ENCODE data around the gene TMEM222. TPM values are rescaled to one million over a fixed set of nuclear protein-coding genes. Genes with fewer than 3 reads are reported as not detected.
"Not testable (repeated sequence)": the region's sequence is repeated elsewhere in the genome, so short reads cannot be mapped to it uniquely, and the experiment has no call there.

TMEM222 gene
- total RNA-seq: 10 to 100 TPM; 24.8 to 27.0 TPM
- 20.7 to 46.7 reads per million in 2 donors for total RNA-seq

GRCh38 chr1:27321813-27322568 is at the start of gene TMEM222:
Gene TMEM222, plus strand, starts transcription at chr1:27322163. Its CDS starts 35 bp downstream, at chr1:27322198.
- peak; percentile 96 to 97 (median 96) for DNase-seq
- no peaks in the 10 kb centered on the region for H3K9me3 ChIP-seq (ENCODE audit: control insufficient read depth, low read length, poor library complexity, severe bottlenecking)
- Mint-ChIP-seq H3K4me3 (peak within 1 kb of the TSS; percentile 94), H3K27me3 (peaks cover 7% of the 10 kb centered on the region), H3K27ac (peak within 1 kb of the TSS; percentile 92), H3K4me1 (peaks cover 29% of the 10 kb centered on the region), H3K36me3 (ENCODE audit: low read depth) (no peaks in the 10 kb centered on the region)
- peak; percentile 97 for ATAC-seq

GRCh38 chr1:27274204-27274603 is 47.8 kb upstream of the TMEM222 start:
- Mint-ChIP-seq H3K36me3 (ENCODE audit: low read depth) (peaks cover 8% of the 10 kb centered on the region), H3K4me1 (peaks cover 13% of the 10 kb centered on the region), H3K4me3 (no peak overlapping the region), H3K27ac (peak overlapping the region; percentile 29), H3K27me3 (no peaks in the 10 kb centered on the region)
- no peak for DNase-seq
- no peaks in the 10 kb centered on the region for H3K9me3 ChIP-seq (ENCODE audit: control insufficient read depth, low read length, poor library complexity, severe bottlenecking)
- no peak for ATAC-seq

- no peak overlapping the region for H3K27ac Mint-ChIP-seq
Measured at GRCh38 chr1:27275696-27276095, 46.3 kb upstream of the TMEM222 start.

GRCh38 chr1:27284425-27285273 is 37.3 kb upstream of the TMEM222 start:
- Mint-ChIP-seq H3K4me3 (no peak overlapping the region), H3K4me1 (peaks cover 2% of the 10 kb centered on the region), H3K36me3 (ENCODE audit: low read depth) (peaks cover 6% of the 10 kb centered on the region), H3K27ac (no peak overlapping the region), H3K27me3 (no peaks in the 10 kb centered on the region)
- no peaks in the 10 kb centered on the region for H3K9me3 ChIP-seq (ENCODE audit: control insufficient read depth, low read length, poor library complexity, severe bottlenecking)
- DNase-seq (peak; percentile 62 to 84 (median 71)), ATAC-seq (peak; percentile 91)

More at GRCh38 chr1:27275696-27276095, 46.3 kb upstream of the TMEM222 start:
- ATAC-seq (no peak), DNase-seq (no peak)
- Mint-ChIP-seq H3K27me3 (no peaks in the 10 kb centered on the region), H3K36me3 (ENCODE audit: low read depth) (peaks cover 6% of the 10 kb centered on the region), H3K4me1 (peaks cover 11% of the 10 kb centered on the region), H3K4me3 (no peak overlapping the region)
- no peaks in the 10 kb centered on the region for H3K9me3 ChIP-seq (ENCODE audit: control insufficient read depth, low read length, poor library complexity, severe bottlenecking)

- H3K27me3 Mint-ChIP-seq: no peaks in the 10 kb centered on the region
- H3K4me3 Mint-ChIP-seq: no peak overlapping the region
- H3K4me1 Mint-ChIP-seq: peaks cover 2% of the 10 kb centered on the region
- no peaks in the 10 kb centered on the region for H3K9me3 ChIP-seq (ENCODE audit: control insufficient read depth, low read length, poor library complexity, severe bottlenecking)
- peaks cover 6% of the 10 kb centered on the region for H3K36me3 Mint-ChIP-seq (ENCODE audit: low read depth)
- ATAC-seq (no peak), DNase-seq (no peak)
- no peak overlapping the region for H3K27ac Mint-ChIP-seq
Measured at GRCh38 chr1:27285274-27285660, 36.7 kb upstream of the TMEM222 start.

GRCh38 chr1:27285821-27286220 is 36.1 kb upstream of the TMEM222 start:
- not testable (repeated sequence) for ATAC-seq; DNase-seq; H3K9me3 ChIP-seq (ENCODE audit: control insufficient read depth, low read length, poor library complexity, severe bottlenecking); H3K27me3 Mint-ChIP-seq; H3K27ac Mint-ChIP-seq; H3K4me3 Mint-ChIP-seq; H3K4me1 Mint-ChIP-seq; H3K36me3 Mint-ChIP-seq (ENCODE audit: low read depth)

GRCh38 chr1:27289125-27289524 is 32.8 kb upstream of the TMEM222 start:
- H3K27ac Mint-ChIP-seq; H3K9me3 ChIP-seq (ENCODE audit: control insufficient read depth, low read length, poor library complexity, severe bottlenecking); ATAC-seq; H3K36me3 Mint-ChIP-seq (ENCODE audit: low read depth); H3K4me3 Mint-ChIP-seq; H3K4me1 Mint-ChIP-seq; H3K27me3 Mint-ChIP-seq; DNase-seq: not testable (repeated sequence)

GRCh38 chr1:27290581-27290980 is 31.4 kb upstream of the TMEM222 start:
- Mint-ChIP-seq H3K36me3 (ENCODE audit: low read depth) (peaks cover 8% of the 10 kb centered on the region), H3K27me3 (no peaks in the 10 kb centered on the region), H3K4me3 (peak overlapping the region; percentile 15), H3K4me1 (peaks cover 3% of the 10 kb centered on the region), H3K27ac (no peak overlapping the region)
- no peak for DNase-seq
- no peak for ATAC-seq
- H3K9me3 ChIP-seq (ENCODE audit: control insufficient read depth, low read length, poor library complexity, severe bottlenecking): no peaks in the 10 kb centered on the region

GRCh38 chr1:27292106-27292505 is 29.9 kb upstream of the TMEM222 start:
- no peak for ATAC-seq
- H3K36me3 Mint-ChIP-seq (ENCODE audit: low read depth): peaks cover 8% of the 10 kb centered on the region

GRCh38 chr1:27293915-27294314 is 28.0 kb upstream of the TMEM222 start:
- Mint-ChIP-seq H3K27me3 (no peaks in the 10 kb centered on the region), H3K27ac (no peak overlapping the region), H3K36me3 (ENCODE audit: low read depth) (peaks cover 2% of the 10 kb centered on the region), H3K4me1 (peaks cover 3% of the 10 kb centered on the region), H3K4me3 (no peak overlapping the region)
- ATAC-seq (no peak), DNase-seq (no peak)
- H3K9me3 ChIP-seq (ENCODE audit: control insufficient read depth, low read length, poor library complexity, severe bottlenecking): no peaks in the 10 kb centered on the region

More at GRCh38 chr1:27292106-27292505, 29.9 kb upstream of the TMEM222 start:
- H3K4me3 Mint-ChIP-seq: no peak overlapping the region
- H3K9me3 ChIP-seq (ENCODE audit: control insufficient read depth, low read length, poor library complexity, severe bottlenecking): no peaks in the 10 kb centered on the region
- no peak for DNase-seq
- no peaks in the 10 kb centered on the region for H3K27me3 Mint-ChIP-seq
- H3K4me1 Mint-ChIP-seq: peaks cover 3% of the 10 kb centered on the region
- no peak overlapping the region for H3K27ac Mint-ChIP-seq

- Mint-ChIP-seq H3K27ac (no peak overlapping the region), H3K36me3 (ENCODE audit: low read depth) (peaks cover 3% of the 10 kb centered on the region), H3K4me3 (no peak overlapping the region), H3K27me3 (no peaks in the 10 kb centered on the region), H3K4me1 (peaks cover 7% of the 10 kb centered on the region)
- ATAC-seq: peak; percentile 67
- peak; percentile 45 to 62 (median 60) for DNase-seq
- no peaks in the 10 kb centered on the region for H3K9me3 ChIP-seq (ENCODE audit: control insufficient read depth, low read length, poor library complexity, severe bottlenecking)
Measured at GRCh38 chr1:27296773-27297291, 25.1 kb upstream of the TMEM222 start.

- no peak for DNase-seq
- Mint-ChIP-seq H3K4me3 (no peak overlapping the region), H3K27ac (no peak overlapping the region), H3K36me3 (ENCODE audit: low read depth) (peaks cover 3% of the 10 kb centered on the region), H3K4me1 (peaks cover 7% of the 10 kb centered on the region), H3K27me3 (no peaks in the 10 kb centered on the region)
- no peak for ATAC-seq
- no peaks in the 10 kb centered on the region for H3K9me3 ChIP-seq (ENCODE audit: control insufficient read depth, low read length, poor library complexity, severe bottlenecking)
Measured at GRCh38 chr1:27297903-27298302, 24.1 kb upstream of the TMEM222 start.
